H9 (cell line): ENCODE results near the gene ELP6. TPM values are rescaled to one million over a fixed set of nuclear protein-coding genes. Genes with fewer than 3 reads are reported as not detected.

Experiments used
- DNase-seq: peaks from one replicate; pipeline ENCODE4 v3.0.0-alpha.2; 2017
- H2AFZ ChIP-seq: one replicate; pipeline ENCODE4 v1.6.1; 2013; ENCODE audit warnings: mild to moderate bottlenecking, low read length, control low read depth, moderate library complexity
- H2AK5ac ChIP-seq: 2 replicates; pipeline ENCODE4 v1.6.1; 2013; ENCODE audit warnings: low read length, control low read depth, mixed read lengths; ENCODE audit not compliant: insufficient read length
- H2BK120ac ChIP-seq: one replicate; pipeline ENCODE4 v1.6.1; 2013; ENCODE audit warnings: low read depth, mild to moderate bottlenecking, low read length, control low read depth, inconsistent platforms; ENCODE audit not compliant: poor library complexity, severe bottlenecking
- H2BK12ac ChIP-seq: 2 replicates; pipeline ENCODE4 v1.6.1; 2013; ENCODE audit warnings: low read length, control low read depth, mixed read lengths, low read depth; ENCODE audit not compliant: insufficient read length
- H2BK15ac ChIP-seq: 2 replicates; pipeline ENCODE4 v1.6.1; 2013; ENCODE audit warnings: low read depth, low read length, control low read depth
- H2BK20ac ChIP-seq: one replicate; pipeline ENCODE4 v1.6.1; 2013; ENCODE audit warnings: low read depth, mild to moderate bottlenecking, low read length, control low read depth, inconsistent platforms; ENCODE audit not compliant: poor library complexity, severe bottlenecking
- H2BK5ac ChIP-seq: 2 replicates; pipeline ENCODE4 v1.6.1; 2013; ENCODE audit warnings: low read length, control low read depth, mixed read lengths; ENCODE audit not compliant: insufficient read length
- H3K14ac ChIP-seq: 2 replicates; pipeline ENCODE4 v1.6.1; 2013; ENCODE audit warnings: low read length, control low read depth; ENCODE audit not compliant: insufficient read depth
- H3K18ac ChIP-seq: 2 replicates; pipeline ENCODE4 v1.6.1; 2013; ENCODE audit warnings: low read depth, mild to moderate bottlenecking, mixed read lengths, low read length, control low read depth; ENCODE audit not compliant: insufficient read length
- H3K23ac ChIP-seq: 2 replicates; pipeline ENCODE4 v1.6.1; 2013; ENCODE audit warnings: low read length, control low read depth, mixed read lengths, low read depth; ENCODE audit not compliant: insufficient read length
- H3K23me2 ChIP-seq: 2 replicates; pipeline ENCODE4 v1.6.1; 2013; ENCODE audit warnings: low read depth, mild to moderate bottlenecking, mixed read lengths, low read length, control low read depth; ENCODE audit not compliant: insufficient read length, poor library complexity, severe bottlenecking
- H3K27ac ChIP-seq: 2 replicates; pipeline ENCODE4 v1.5.1; 2013; ENCODE audit warnings: low read length, control low read depth, mixed read lengths, low read depth; ENCODE audit not compliant: insufficient read length
- H3K27me3 ChIP-seq: 2 replicates; pipeline ENCODE4 v1.6.1; 2013; ENCODE audit warnings: low read length, control low read depth, inconsistent platforms; ENCODE audit not compliant: insufficient read depth
- H3K4ac ChIP-seq: 2 replicates; pipeline ENCODE4 v1.6.1; 2013; ENCODE audit warnings: low read depth, mild to moderate bottlenecking, control low read depth, inconsistent platforms, low read length, moderate library complexity
- H3K4me1 ChIP-seq: 2 replicates; pipeline ENCODE4 v1.6.1; 2013; ENCODE audit warnings: low read length, control low read depth, inconsistent platforms; ENCODE audit not compliant: insufficient read depth
- H3K4me2 ChIP-seq: 2 replicates; pipeline ENCODE4 v1.6.1; 2013; ENCODE audit warnings: low read length, control low read depth, mixed read lengths; ENCODE audit not compliant: insufficient read length, insufficient read depth
- H3K56ac ChIP-seq: 2 replicates; pipeline ENCODE4 v1.6.1; 2013; ENCODE audit warnings: low read depth, mild to moderate bottlenecking, mixed read lengths, low read length, control low read depth; ENCODE audit not compliant: insufficient read length
- H3K79me1 ChIP-seq: 2 replicates; pipeline ENCODE4 v1.6.1; 2013; ENCODE audit warnings: low read depth, mild to moderate bottlenecking, moderate library complexity, low read length, control low read depth, inconsistent platforms; ENCODE audit not compliant: insufficient read depth, poor library complexity, severe bottlenecking
- H3K79me2 ChIP-seq: 2 replicates; pipeline ENCODE4 v1.6.1; 2013; ENCODE audit warnings: low read length, control low read depth, inconsistent platforms; ENCODE audit not compliant: insufficient read depth
- H3K9ac ChIP-seq: 2 replicates; pipeline ENCODE4 v1.6.1; 2013; ENCODE audit warnings: low read length, control low read depth, mixed read lengths; ENCODE audit not compliant: insufficient read length; ENCODE audit errors: extremely low read depth
- H3K9me3 ChIP-seq: one replicate; pipeline ENCODE4 v1.6.1; 2013; ENCODE audit warnings: low read depth, low read length, inconsistent platforms; ENCODE audit not compliant: control insufficient read depth
- H3T11ph ChIP-seq: one replicate; pipeline ENCODE4 v1.6.1; 2013; ENCODE audit warnings: mild to moderate bottlenecking, low read length, control low read depth, inconsistent platforms
- H4K20me1 ChIP-seq: one replicate; pipeline ENCODE4 v1.6.1; 2013; ENCODE audit not compliant: control insufficient read depth, insufficient read length, insufficient read depth
- H4K5ac ChIP-seq: 2 replicates; pipeline ENCODE4 v1.6.1; 2013; ENCODE audit warnings: low read depth, mild to moderate bottlenecking, mixed read lengths, low read length, control low read depth; ENCODE audit not compliant: insufficient read length
- H4K8ac ChIP-seq: replicated peaks from 2 replicates; pipeline ENCODE4 v1.6.1; 2013; ENCODE audit warnings: low read length, control low read depth, mixed read lengths, low read depth; ENCODE audit not compliant: insufficient read length
- H4K91ac ChIP-seq: 2 replicates; pipeline ENCODE4 v1.6.1; 2013; ENCODE audit warnings: low read depth, mild to moderate bottlenecking, moderate library complexity, mixed read lengths, low read length, control low read depth; ENCODE audit not compliant: insufficient read length
- H3K27ac Mint-ChIP-seq, 3 experiments: 2 replicates in 2 of 3; 3 replicates in 1 of 3; pipeline ENCODE4 v1.8.0; 2020 to 2021; ENCODE audit warnings: mixed read lengths in 3 of 3, mild to moderate bottlenecking in 1 of 3, moderate library complexity in 1 of 3
- H3K27me3 Mint-ChIP-seq: 2 replicates; pipeline ENCODE4 v1.8.0; 2021; ENCODE audit warnings: low read depth, mild to moderate bottlenecking, moderate library complexity, mixed read lengths
- H3K36me3 Mint-ChIP-seq, 3 experiments: 2 replicates in 2 of 3; 3 replicates in 1 of 3; pipeline ENCODE4 v1.8.0; 2020 to 2021; ENCODE audit warnings: low read depth in 3 of 3, mixed read lengths in 3 of 3; ENCODE audit not compliant: insufficient read depth in 1 of 3
- H3K4me1 Mint-ChIP-seq, 2 experiments: 2 replicates each; pipeline ENCODE4 v1.8.0; 2020; ENCODE audit warnings: mixed read lengths in 2 of 2
- H3K4me3 Mint-ChIP-seq, 2 experiments: 2 replicates in 1 of 2; 3 replicates in 1 of 2; pipeline ENCODE4 v1.8.0; 2020 to 2021; ENCODE audit warnings: mild to moderate bottlenecking in 2 of 2, mixed read lengths in 2 of 2, moderate library complexity in 1 of 2
- H3K9me3 Mint-ChIP-seq, 2 experiments: 2 replicates in 1 of 2; 3 replicates in 1 of 2; pipeline ENCODE4 v1.8.0; 2020; ENCODE audit warnings: mild to moderate bottlenecking in 2 of 2, mixed read lengths in 2 of 2, moderate library complexity in 1 of 2
- CTCF ChIP-seq: fragments of 200-600 bp; sonication (generic); conservative IDR thresholded peaks from 3 replicates; pipeline ENCODE4 v1.8.0; 2021; ENCODE audit warnings: antibody characterized with exemption, mild to moderate bottlenecking
- WGBS: extraction: QIAGEN DNeasy Blood & Tissue Kit; methylation state at CpG from one replicate; pipeline ENCODE4 v1.1.7; 2013; ENCODE audit warnings: missing lambda C conversion rate, low lambda C conversion rate, mixed read lengths; ENCODE audit not compliant: insufficient read length; ENCODE audit errors: extremely low coverage; 5-methylcytosine and 5-hydroxymethylcytosine counted together
- total RNA-seq: library from RNA; stranded (reverse); gene quantifications from 2 replicates; pipeline ENCODE4 v1.2.1, GENCODE V29; 2021

ELP6 gene
- total RNA-seq, 1 experiment from 2014 or later, result 53.9 TPM

- no peak overlapping the region for H3K27ac Mint-ChIP-seq
- Histone ChIP-seq H3K79me1 (no peaks in the 10 kb centered on the region), H2BK20ac (no peak overlapping the region), H3K23ac (no peak overlapping the region), H2BK12ac (no peak overlapping the region), H4K20me1 (no peaks in the 10 kb centered on the region), H4K8ac (no peak overlapping the region), H2BK5ac (no peak overlapping the region), H3K18ac (no peak overlapping the region), H3K79me2 (peaks cover 5% of the 10 kb centered on the region; the same call in 1 of the 2 replicates), H3K23me2 (no peaks in the 10 kb centered on the region), H2BK15ac (no peak overlapping the region), H3T11ph (no peak overlapping the region), H2BK120ac (no peak overlapping the region), H3K14ac (no peak overlapping the region), H3K56ac (no peak overlapping the region), H3K4me1 (peaks cover 2% of the 10 kb centered on the region; the same call in 1 of the 2 replicates), H2AFZ (no peak overlapping the region), H3K4me2 (no peak overlapping the region), H4K5ac (no peak overlapping the region), H3K27ac (no peak overlapping the region), H3K27me3 (no peaks in the 10 kb centered on the region), H4K91ac (no peak overlapping the region), H3K9me3 (no peaks in the 10 kb centered on the region), H2AK5ac (no peak overlapping the region), H3K9ac (no peak overlapping the region), H3K4ac (no peak overlapping the region)
- no peak for TF ChIP-seq CTCF
- H3K27me3 Mint-ChIP-seq, result no peaks in the 10 kb centered on the region
- no peaks in the 10 kb centered on the region; a peak in 3 of 5 replicates for H3K9me3 Mint-ChIP-seq
- WGBS, result no CpG with 5 or more reads among the region's 2 CpGs
- peaks cover 31 to 40% of the 10 kb centered on the region in 2 experiments for H3K4me1 Mint-ChIP-seq
- DNase-seq, result no peak
- H3K4me3 Mint-ChIP-seq, result no peak overlapping the region
- peaks cover 0 to 4% (median 0%) of the 10 kb centered on the region in 3 experiments; a peak in 2 of 7 replicates for H3K36me3 Mint-ChIP-seq
Observed at GRCh38 chr3:47479826-47480160, 33.7 kb downstream of the ELP6 start.
